Calu3 (cell line): ENCODE measurements around the gene OCLN. TPM values are rescaled to one million over a fixed set of nuclear protein-coding genes. Genes with fewer than 3 reads are reported as not detected.

Experiments used
- BruUV-seq: library from RNA; stranded (reverse); fragments of 400-500 nt; replicated peaks from 2 replicates; lab custom pipeline; 2021; lab: Mats Ljungman, UMichigan
- CTCF ChIA-PET: fragments of 300-600 bp; sonication (Branson Sonifier 250); formaldehyde crosslinking; loops from one replicate; lab custom pipeline; 2022; ENCODE audit warnings: antibody characterized with exemption; lab: Charles Lee
- DNase-seq: peaks from one replicate; pipeline ENCODE4 v3.0.0; 2022
- H3K27ac Mint-ChIP-seq: one replicate; pipeline ENCODE4 v1.8.0; 2022; ENCODE audit warnings: mixed read lengths; ENCODE audit not compliant: unreplicated experiment
- H3K27me3 Mint-ChIP-seq: one replicate; pipeline ENCODE4 v1.8.0; 2022; ENCODE audit warnings: mixed read lengths; ENCODE audit not compliant: unreplicated experiment
- H3K36me3 Mint-ChIP-seq: one replicate; pipeline ENCODE4 v1.8.0; 2022; ENCODE audit warnings: mild to moderate bottlenecking, moderate library complexity, mixed read lengths; ENCODE audit not compliant: insufficient read depth, unreplicated experiment
- H3K4me1 Mint-ChIP-seq: one replicate; pipeline ENCODE4 v1.8.0; 2022; ENCODE audit warnings: mild to moderate bottlenecking, low read depth, mixed read lengths; ENCODE audit not compliant: unreplicated experiment
- H3K4me3 Mint-ChIP-seq: one replicate; pipeline ENCODE4 v1.8.0; 2022; ENCODE audit warnings: mild to moderate bottlenecking, low read depth, moderate library complexity, mixed read lengths; ENCODE audit not compliant: unreplicated experiment
- H3K9me3 Mint-ChIP-seq: one replicate; pipeline ENCODE4 v1.8.0; 2022; ENCODE audit warnings: low read depth, mixed read lengths; ENCODE audit not compliant: unreplicated experiment
- CTCF ChIP-seq: fragments of 200-600 bp; IDR thresholded peaks from one replicate; pipeline ENCODE4 v1.8.0; 2022; ENCODE audit warnings: antibody characterized with exemption; ENCODE audit not compliant: unreplicated experiment
- intact Hi-C: fragments of 100-400 bp; cut with micrococcal nuclease; formaldehyde crosslinking; loops from one replicate; pipeline ENCODE4 v1.10.0; 2022; ENCODE audit not compliant: unreplicated experiment
- total RNA-seq: library from RNA; stranded (reverse); gene quantifications from 2 replicates; pipeline ENCODE4 v1.2.3, GENCODE V29; 2022

The OCLN gene
- total RNA-seq, 1 experiment from 2014 or later = 154 TPM

GRCh38 chr5:69484891-69485290, 7.7 kb upstream of the OCLN start:
- no TSS peak for BruUV-seq
- H3K27me3 Mint-ChIP-seq = no peaks in the 10 kb centered on the region
- peaks cover 31% of the 10 kb centered on the region for H3K4me1 Mint-ChIP-seq
- no peak for DNase-seq
- no peaks in the 10 kb centered on the region for H3K36me3 Mint-ChIP-seq
- intact Hi-C loops = no loop called here
- CTCF ChIA-PET = no interaction called here
- no peaks in the 10 kb centered on the region for H3K9me3 Mint-ChIP-seq
- no peak for TF ChIP-seq CTCF
- H3K4me3 Mint-ChIP-seq = no peak overlapping the region
- no peak overlapping the region for H3K27ac Mint-ChIP-seq

- Mint-ChIP-seq H3K27me3 (no peaks in the 10 kb centered on the region), H3K9me3 (no peaks in the 10 kb centered on the region), H3K36me3 (no peaks in the 10 kb centered on the region), H3K27ac (no peak overlapping the region), H3K4me1 (peaks cover 37% of the 10 kb centered on the region), H3K4me3 (no peak overlapping the region)
- no peak for DNase-seq
- intact Hi-C loops = no loop called here
- no peak for TF ChIP-seq CTCF
- no TSS peak for BruUV-seq
- CTCF ChIA-PET = no interaction called here
Observed at GRCh38 chr5:69485471-69485870, 7.1 kb upstream of the OCLN start.

- CTCF ChIA-PET = no interaction called here
- TF ChIP-seq CTCF = no peak
- Mint-ChIP-seq H3K27me3 (no peaks in the 10 kb centered on the region), H3K9me3 (no peaks in the 10 kb centered on the region), H3K27ac (no peak overlapping the region), H3K4me3 (no peak overlapping the region), H3K36me3 (peaks cover 28% of the 10 kb centered on the region), H3K4me1 (peaks cover 49% of the 10 kb centered on the region)
- intact Hi-C loops = no loop called here
- no TSS peak for BruUV-seq
- DNase-seq = no peak
Observed at GRCh38 chr5:69489246-69489645, 3.3 kb upstream of the OCLN start.

GRCh38 chr5:69491027-69491426, 1.6 kb upstream of the OCLN start:
- CTCF ChIA-PET = no interaction called here
- intact Hi-C loops = loop anchor here (2.0 to 5.0 kb wide), 2 partner anchors 39 to 76 kb away; partner anchors contain the start of gene MARVELD2
- BruUV-seq = no TSS peak
- peaks cover 43% of the 10 kb centered on the region for H3K36me3 Mint-ChIP-seq
- H3K4me1 Mint-ChIP-seq = peaks cover 48% of the 10 kb centered on the region
- peak overlapping the region; percentile 100 for H3K4me3 Mint-ChIP-seq
- H3K27me3 Mint-ChIP-seq = no peaks in the 10 kb centered on the region
- peak overlapping the region; percentile 34 for H3K27ac Mint-ChIP-seq
- no peak for DNase-seq
- H3K9me3 Mint-ChIP-seq = no peaks in the 10 kb centered on the region
- TF ChIP-seq CTCF = no peak
